Hepatocyte (in vitro differentiated cells): ENCODE data around the gene SBNO1.

Experiments used
- EZH2 ChIP-seq: fragments of 200-600 bp; sonication (generic); IDR thresholded peaks from 2 replicates; pipeline ENCODE4 v1.6.1; 2016; ENCODE audit warnings: antibody characterized with exemption, mild to moderate bottlenecking, borderline replicate concordance
- TF ChIP-seq, protein P1 (sequence below): fragments of 200-600 bp; sonication (generic); IDR thresholded peaks from 2 replicates; pipeline ENCODE4 v1.5.1; 2016; ENCODE audit warnings: antibody characterized with exemption, mild to moderate bottlenecking; ENCODE audit not compliant: poor library complexity

DNA sequence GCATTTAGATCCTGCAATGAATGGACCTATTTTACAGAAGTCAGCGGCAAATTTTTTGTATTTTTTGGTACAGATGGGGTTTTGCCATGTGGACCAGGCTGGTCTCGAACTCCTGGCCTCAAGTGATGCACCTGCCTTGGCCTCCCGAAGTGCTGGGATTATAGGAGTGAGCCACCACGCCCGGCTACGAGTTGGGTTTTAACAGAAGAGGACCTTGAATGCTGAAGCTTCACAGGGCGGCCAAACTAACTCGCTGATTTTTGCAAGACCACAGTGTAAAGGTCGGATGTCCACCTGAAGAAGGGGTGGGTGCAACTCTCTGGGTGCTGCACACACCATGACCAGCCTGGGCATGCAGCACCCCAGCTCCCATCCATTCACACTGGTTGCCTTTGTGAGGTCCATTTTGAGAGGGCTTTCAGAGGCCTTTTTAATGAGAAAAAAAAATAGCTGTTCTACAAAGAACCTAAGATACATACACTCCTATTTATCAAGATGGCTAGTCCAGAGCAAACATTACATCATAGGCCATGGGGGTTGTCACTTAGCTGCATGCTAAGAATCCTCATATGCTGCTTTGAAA, 71.4 kb downstream of the SBNO1 start:
- TF ChIP-seq, protein P1, sequence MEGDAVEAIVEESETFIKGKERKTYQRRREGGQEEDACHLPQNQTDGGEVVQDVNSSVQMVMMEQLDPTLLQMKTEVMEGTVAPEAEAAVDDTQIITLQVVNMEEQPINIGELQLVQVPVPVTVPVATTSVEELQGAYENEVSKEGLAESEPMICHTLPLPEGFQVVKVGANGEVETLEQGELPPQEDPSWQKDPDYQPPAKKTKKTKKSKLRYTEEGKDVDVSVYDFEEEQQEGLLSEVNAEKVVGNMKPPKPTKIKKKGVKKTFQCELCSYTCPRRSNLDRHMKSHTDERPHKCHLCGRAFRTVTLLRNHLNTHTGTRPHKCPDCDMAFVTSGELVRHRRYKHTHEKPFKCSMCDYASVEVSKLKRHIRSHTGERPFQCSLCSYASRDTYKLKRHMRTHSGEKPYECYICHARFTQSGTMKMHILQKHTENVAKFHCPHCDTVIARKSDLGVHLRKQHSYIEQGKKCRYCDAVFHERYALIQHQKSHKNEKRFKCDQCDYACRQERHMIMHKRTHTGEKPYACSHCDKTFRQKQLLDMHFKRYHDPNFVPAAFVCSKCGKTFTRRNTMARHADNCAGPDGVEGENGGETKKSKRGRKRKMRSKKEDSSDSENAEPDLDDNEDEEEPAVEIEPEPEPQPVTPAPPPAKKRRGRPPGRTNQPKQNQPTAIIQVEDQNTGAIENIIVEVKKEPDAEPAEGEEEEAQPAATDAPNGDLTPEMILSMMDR = no peak
- no peak for TF ChIP-seq EZH2
